CMK (cell line): ENCODE results near the gene MOSMO.
"Not testable (repeated sequence)": the region's sequence is repeated elsewhere in the genome, so short reads cannot be mapped to it uniquely, and the experiment has no call there.

ENCODE experiments used
- DNase-seq: peaks from one replicate; pipeline ENCODE4 v3.0.0-alpha.2; 2010; ENCODE audit warnings: low read depth

The MOSMO gene

DNA sequence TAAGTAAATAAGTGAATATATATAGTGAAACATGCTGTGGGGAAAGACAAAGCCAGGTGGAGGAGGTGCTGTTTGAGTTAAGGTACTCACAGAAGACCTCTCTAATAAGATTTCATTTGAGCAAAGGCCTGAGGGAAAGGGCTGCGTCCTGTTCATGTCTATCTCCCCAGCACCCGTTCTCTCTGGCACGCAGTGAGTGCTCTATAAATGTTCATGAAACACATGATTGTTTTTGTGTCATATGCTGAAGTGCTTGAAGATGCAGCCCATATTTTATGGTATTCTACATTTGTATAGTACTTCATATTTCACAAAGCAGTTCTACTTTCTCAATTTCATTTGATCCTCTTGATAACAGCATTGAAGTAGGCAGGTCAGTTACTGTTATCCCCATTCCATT is 85.4 kb downstream of the MOSMO start:
- no peak for DNase-seq

- DNase-seq, result no peak
Measured at GRCh38 chr16:22093996-22094395, 86.1 kb downstream of the MOSMO start.

DNA sequence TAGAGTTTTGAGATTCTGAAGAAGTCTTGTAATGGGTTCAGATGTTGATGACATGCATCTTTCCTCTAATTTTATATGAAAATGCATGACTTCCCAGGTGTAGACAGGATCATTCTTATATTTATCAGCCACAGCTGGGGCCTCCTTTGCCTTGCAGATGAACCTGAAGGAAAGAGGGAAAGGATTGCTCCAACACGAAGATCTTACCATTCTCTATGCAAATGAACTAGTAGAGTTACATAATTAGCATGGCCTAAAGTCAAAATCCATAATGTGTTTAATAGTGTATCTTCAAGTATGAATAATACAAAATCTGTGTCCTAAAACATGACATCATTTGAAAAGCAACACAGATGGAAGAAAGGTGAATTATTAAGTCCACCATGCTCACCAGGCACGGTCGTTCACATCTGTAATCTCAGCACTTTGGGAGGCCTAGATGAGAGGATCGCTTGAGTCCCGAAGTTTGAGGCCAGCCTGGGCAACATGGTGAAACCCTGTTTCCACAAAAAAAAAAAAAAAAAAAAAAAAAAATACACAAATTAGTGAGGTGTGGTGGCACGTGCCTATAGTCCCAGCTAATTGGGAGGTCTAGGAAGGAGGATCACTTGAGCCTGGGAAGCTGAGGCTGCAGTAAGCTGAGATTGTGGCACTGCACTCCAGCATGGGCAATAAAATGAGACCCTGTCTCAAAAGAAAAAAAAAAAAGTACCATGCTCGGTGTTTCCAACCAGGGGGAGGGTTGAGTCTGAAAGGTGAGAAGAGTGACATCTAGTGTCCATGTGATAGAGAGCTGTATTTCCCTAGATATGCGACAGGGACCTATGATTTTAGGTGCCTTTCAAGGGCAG is 90.7 kb downstream of the MOSMO start:
- DNase-seq, result no peak

DNA sequence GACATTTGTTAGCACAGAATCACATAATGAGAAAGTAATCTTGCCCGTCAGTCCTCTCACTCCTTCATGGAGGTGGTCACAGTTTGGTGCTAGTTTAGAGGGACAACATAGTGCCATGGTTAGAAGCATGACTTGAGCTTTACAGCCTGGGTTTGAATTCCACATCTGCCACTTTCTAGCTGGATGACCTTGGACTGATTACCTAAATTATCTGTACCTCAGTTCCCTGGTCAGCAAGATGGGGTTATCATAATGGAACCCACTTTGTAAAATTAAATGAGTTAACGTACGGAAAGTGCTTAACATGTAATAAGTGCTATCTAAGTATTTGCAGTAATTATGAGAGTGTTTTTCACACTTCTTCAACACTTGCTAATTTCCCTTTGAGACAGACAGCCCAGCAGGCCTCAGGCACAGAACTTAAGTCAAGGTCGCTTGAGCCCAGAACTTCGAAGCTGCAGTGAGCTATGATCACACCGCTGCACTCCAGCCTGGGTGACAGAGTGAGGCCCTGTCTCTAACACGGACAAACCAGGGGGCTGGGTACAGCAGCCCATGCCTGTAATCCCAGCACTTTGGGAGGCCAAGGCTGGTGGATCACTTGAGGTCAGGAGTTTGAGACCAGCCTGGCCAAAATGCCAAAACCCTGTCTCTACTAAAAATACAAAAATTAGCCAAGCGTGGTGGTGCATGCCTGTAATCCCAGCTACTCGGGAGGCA is 91.5 kb downstream of the MOSMO start:
- DNase-seq, result no peak

DNA sequence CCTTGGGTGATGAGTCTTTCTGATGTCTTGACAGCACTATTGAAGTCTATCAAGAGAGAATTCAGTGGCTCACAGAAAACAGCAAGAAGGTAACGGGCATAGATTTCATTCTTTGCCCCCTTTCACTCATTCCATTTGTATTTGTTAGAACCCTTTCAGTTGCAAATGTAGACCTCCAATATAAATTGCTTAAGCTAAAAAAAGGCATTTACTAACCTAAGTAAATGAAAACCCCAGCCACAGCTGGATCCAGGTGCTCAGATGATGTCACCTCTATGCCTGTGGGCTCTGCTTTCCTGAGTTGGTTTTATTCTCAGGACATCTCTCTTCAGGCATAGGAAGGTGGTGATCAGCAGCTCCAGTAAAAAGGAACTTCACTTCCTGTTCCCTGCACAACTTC is 95.5 kb downstream of the MOSMO start:
- no peak for DNase-seq

DNA sequence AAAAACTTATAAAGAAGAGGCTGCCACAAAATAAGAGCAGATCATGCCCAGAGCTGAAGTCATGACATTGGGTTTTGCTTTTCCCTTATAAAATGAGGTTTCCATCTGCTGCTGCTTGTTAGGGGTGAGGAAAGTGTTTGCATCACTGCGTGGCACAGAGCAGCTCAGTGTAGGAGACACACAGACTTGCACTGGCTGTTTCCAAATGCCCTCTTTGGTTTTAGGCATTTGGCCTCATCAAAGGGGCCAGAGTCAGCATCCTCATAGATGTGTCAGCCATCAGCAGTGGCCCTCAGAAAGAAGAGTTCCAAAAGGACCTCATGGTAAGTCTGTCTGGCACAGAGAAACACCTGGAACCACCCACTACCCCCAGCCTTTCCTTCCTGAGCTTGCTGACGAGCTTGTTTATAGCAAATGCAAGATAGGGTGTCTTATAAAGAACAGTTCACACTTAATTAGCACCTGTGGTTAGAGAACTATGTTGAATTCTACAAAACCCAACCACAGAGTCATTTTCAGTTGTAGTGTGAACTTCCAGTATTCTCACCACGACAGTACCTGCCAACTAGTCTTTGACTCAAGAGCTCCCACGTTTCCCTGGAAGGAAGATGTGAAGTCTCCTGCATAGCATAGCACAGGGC is 101.5 kb downstream of the MOSMO start:
- no peak for DNase-seq

- DNase-seq, result not testable (repeated sequence)
Measured at GRCh38 chr16:22111629-22112028, 103.7 kb downstream of the MOSMO start.

DNA sequence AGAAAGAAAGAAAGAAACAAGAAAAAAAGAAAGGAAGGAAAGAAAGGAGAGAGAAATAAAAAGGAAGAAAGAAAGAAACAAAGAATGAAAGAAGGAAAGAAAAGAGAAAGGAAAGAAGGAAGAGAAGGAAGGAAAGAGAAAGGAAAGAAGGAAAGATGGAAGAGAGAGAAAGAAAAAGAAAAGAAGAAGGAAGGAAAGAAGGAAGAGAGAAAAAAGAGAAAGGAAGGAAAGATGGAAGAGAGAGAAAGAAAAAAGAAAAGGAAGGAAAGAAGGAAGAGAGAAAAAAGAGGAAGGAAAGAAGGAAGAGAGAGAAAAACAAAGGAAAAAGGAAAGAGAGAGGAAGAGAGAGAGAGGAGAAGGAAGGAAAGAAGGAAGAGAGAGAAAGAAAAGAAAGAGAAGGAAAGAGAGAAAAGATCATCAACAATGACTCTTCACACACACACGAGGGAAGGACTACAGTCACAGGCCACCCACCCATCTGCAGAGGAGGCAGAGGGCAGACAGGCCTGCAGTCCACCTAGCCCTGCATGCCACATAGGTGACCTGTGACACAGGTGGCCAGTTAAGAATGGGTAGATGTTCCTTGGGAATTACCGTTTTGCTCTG is 108.3 kb downstream of the MOSMO start:
- no peak for DNase-seq

DNA sequence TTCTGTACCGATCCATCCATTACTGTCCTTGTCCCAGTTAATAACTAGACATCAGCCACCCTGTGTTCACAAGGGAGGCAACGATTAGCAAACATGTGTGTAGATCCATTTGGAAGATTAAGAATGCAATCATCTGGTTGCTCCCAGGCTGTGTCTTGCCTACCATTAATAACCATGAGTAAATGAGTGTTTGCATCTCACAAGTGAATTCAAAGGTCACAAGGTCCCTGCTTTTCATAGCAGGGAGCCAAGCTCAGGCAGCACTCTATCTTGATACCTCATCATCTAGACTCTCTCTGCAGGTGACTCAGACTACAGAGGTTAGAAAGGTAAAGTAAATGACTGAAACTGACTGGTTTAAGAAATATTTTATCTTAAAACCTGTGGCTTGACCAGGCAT is 109.7 kb downstream of the MOSMO start:
- no peak for DNase-seq

DNA sequence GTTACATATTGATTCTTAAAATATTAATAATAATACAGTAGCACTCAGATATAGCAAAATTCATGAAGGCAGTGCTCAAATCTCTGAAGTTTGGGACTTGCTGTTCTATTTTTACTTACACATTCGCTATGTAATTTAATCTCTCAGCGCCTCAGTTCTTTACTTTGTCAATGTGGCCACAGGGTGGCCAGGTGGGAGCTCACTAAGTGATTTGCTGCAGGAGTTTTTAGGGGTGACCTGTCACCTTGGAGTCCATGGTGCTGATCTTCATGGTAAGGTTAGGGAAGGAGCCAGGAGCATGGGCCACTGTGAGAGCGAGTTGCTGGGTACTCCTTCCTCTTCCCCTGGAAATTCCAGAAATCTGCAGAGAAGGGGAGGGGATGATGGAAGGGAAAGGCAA is 112.5 kb downstream of the MOSMO start:
- no peak for DNase-seq

DNA sequence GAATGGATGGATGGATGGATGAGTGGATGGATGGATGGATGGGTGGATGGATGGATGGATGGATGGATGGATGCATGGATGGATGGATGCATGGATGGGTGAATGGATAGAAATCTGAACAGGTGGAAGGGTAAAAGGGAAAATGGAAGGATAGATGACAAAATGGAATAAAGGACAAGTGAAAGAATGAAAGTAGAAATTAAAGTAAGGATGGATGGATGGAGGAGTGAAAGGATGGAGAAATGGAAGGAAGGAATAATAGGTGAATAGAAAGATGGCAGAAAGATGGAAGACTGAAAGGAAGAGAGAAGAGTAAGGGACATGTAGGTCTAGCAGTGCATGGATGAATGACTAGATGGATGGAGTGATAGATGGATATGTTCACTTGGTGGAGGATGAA is 114.3 kb downstream of the MOSMO start:
- DNase-seq, result no peak

DNA sequence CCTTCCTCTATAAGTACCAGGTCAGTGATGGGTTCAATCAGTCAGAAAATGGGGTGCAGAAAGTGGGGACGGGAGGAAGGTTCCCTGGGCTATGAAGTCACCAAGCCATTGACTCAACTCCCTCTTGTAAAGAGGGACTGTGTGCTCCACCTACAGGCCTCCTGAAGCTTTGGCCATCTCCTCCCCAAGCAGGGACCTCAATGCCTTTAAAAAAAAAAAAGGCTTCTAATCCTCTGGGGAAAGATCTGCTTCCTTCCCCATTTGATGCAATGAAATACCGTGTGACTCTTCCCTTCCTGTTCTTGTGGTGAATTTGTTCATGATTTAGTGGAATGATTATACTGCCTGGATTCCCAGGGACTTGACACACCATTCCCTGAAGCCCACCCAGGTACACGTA is 115.2 kb downstream of the MOSMO start:
- no peak for DNase-seq

DNA sequence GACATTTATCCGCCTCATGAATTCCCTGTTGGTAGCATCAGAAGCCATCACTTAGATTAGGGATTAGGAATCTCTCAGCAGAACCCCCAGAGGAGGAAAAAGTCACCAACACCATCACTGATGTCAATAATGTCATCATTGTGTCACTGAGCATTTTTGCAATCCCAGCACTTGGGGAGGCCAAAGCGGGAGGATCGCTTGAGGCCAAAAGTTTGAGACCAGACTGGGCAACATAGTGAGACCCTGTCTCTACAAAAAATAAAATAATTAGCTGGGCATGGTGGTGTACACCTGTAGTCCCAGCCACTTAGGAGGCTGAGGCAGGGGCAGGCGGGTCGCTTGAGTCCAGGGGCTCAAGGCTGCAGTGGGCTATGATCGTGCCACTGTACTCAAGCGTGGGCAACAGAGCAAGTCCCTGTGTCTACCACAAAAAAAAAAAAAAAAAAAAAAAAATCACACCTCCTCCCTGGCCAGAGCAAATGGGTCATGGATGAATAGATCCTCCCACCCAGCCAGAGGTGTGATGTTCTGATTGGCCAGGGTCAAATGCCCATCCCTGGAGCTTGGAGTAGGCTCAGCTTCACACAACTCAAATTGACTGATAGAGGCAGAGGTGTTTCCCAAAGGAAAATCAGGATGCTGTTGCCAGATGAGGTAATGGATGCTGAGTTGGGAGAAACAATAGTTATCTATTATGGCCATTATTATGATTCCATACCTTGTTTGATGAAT is 116.0 kb downstream of the MOSMO start:
- DNase-seq, result no peak

- no peak for DNase-seq
Measured at GRCh38 chr16:22124583-22125284, 116.8 kb downstream of the MOSMO start.

DNA sequence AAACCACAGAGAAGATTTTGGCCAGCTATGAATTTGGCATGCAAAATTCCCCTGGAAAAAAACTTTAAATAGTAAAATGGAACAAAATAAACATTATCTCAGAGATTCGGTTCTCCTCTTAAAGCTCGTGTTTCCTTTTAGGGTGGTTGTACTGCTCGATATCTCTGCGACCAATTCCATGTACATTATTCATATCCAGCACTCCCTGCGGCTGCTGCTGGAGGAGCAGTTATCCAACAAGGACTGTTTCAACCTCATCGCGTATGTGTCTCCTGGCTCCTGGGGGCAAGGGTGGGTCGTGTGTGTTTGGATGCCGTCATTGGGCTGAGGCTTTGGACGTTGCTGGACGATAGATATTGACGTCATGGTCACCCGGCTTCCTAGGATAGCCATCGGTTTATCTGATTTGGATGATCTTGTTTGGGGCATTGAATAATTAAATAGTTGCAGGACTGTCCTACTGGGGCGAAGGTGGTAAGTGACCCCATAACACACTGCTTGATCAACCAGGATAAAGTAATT is 118.2 kb downstream of the MOSMO start:
- no peak for DNase-seq

DNA sequence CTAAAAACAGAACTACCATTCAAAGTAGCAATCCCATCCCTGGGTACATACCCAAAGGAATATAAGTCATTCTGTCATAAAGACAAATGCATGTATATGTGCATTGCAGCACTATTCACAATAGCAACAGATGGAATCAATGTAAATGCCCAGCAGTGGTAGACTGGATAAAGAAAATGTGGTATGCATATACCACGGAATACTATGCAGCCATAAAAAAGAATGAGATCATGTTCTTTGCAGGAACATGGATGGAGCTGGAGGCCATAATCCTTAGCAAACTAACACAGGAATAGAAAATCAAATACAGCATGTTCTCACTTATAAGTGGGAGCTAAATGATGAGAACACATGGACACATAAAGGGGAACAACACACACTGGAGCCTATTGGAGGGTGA is 120.6 kb downstream of the MOSMO start:
- not testable (repeated sequence) for DNase-seq

GRCh38 chr16:22130528-22130927 is 122.6 kb downstream of the MOSMO start:
- DNase-seq, result no peak

- DNase-seq, result no peak
Measured at GRCh38 chr16:22132801-22133200, 124.9 kb downstream of the MOSMO start.
